GM18526 (cell line): ENCODE results near the gene MEIS2.

Source experiments
- POLR2A ChIP-seq: IDR thresholded peaks from 3 replicates; pipeline ENCODE4 v1.6.1; 2011; ENCODE audit not compliant: insufficient read length; ENCODE audit errors: extremely low read depth

MEIS2 gene

GRCh38 chr15:37094915-37095711 lies 5.2 kb downstream of the MEIS2 start:
- TF ChIP-seq POLR2A = no peak

- no peak for TF ChIP-seq POLR2A
Measured at GRCh38 chr15:37094333-37094914, 5.9 kb downstream of the MEIS2 start.

GRCh38 chr15:37093480-37094332 lies 6.6 kb downstream of the MEIS2 start:
- no peak for TF ChIP-seq POLR2A

- TF ChIP-seq POLR2A = no peak
Measured at GRCh38 chr15:37090543-37091175, 9.7 kb downstream of the MEIS2 start.

GRCh38 chr15:37088436-37088835 lies 11.9 kb downstream of the MEIS2 start:
- no peak for TF ChIP-seq POLR2A

- no peak for TF ChIP-seq POLR2A
Measured at GRCh38 chr15:37087131-37087588, 13.2 kb downstream of the MEIS2 start.

- TF ChIP-seq POLR2A = no peak
Measured at GRCh38 chr15:37086521-37086920, 13.8 kb downstream of the MEIS2 start.

- no peak for TF ChIP-seq POLR2A
Measured at GRCh38 chr15:37086120-37086519, 14.2 kb downstream of the MEIS2 start.

GRCh38 chr15:37084602-37085001 lies 15.7 kb downstream of the MEIS2 start:
- no peak for TF ChIP-seq POLR2A

GRCh38 chr15:37083610-37084009 lies 16.7 kb downstream of the MEIS2 start:
- no peak for TF ChIP-seq POLR2A

- TF ChIP-seq POLR2A = no peak
Measured at GRCh38 chr15:37081983-37082382, 18.4 kb downstream of the MEIS2 start.

GRCh38 chr15:37080261-37080921 lies 20.0 kb downstream of the MEIS2 start:
- no peak for TF ChIP-seq POLR2A

GRCh38 chr15:37079726-37080125 lies 20.6 kb downstream of the MEIS2 start:
- no peak for TF ChIP-seq POLR2A

- no peak for TF ChIP-seq POLR2A
Measured at GRCh38 chr15:37078566-37078965, 21.8 kb downstream of the MEIS2 start.
